Fibroblast of lung (primary cell): ENCODE data around the gene FBXW12.

Source experiments
- EZH2 ChIP-seq: IDR thresholded peaks from 2 replicates; pipeline ENCODE4 v1.5.1; 2012; ENCODE audit warnings: low read length, control low read depth, mild to moderate bottlenecking; ENCODE audit errors: missing control alignments
- TF ChIP-seq, protein P1 (sequence below), 2 donors: IDR thresholded peaks in 1 of 2; conservative IDR thresholded peaks in 1 of 2; 1 replicate in 1 of 2; 2 replicates in 1 of 2; pipeline ENCODE4 v1.5.1; 2011 to 2012; ENCODE audit warnings: low read length in 2 of 2, control low read depth in 1 of 2, inconsistent platforms in 1 of 2, low read depth in 1 of 2, mild to moderate bottlenecking in 1 of 2

DNA sequence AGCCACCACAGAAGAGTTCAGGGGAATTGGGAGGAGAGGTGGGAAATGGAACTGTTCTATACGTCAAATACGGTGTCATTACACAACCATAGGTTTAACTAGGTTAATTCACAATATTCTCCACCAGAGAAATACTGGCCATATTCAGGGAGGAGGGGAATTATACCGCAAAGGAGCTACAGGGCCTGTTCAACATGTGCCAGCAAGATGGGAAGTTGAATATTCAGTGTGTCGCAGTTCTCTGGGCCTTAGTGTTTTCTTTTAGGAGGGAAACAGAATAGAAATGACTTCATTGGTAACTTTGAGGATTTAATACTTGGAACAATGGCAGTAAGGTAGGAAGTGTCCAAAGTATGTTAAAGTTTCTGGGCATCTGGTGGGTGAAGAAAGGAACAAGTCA lies 18.0 kb upstream of the FBXW12 start:
- TF ChIP-seq, protein P1, sequence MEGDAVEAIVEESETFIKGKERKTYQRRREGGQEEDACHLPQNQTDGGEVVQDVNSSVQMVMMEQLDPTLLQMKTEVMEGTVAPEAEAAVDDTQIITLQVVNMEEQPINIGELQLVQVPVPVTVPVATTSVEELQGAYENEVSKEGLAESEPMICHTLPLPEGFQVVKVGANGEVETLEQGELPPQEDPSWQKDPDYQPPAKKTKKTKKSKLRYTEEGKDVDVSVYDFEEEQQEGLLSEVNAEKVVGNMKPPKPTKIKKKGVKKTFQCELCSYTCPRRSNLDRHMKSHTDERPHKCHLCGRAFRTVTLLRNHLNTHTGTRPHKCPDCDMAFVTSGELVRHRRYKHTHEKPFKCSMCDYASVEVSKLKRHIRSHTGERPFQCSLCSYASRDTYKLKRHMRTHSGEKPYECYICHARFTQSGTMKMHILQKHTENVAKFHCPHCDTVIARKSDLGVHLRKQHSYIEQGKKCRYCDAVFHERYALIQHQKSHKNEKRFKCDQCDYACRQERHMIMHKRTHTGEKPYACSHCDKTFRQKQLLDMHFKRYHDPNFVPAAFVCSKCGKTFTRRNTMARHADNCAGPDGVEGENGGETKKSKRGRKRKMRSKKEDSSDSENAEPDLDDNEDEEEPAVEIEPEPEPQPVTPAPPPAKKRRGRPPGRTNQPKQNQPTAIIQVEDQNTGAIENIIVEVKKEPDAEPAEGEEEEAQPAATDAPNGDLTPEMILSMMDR (conservative IDR thresholded peaks at IDR 0.05 in 1 of 2, IDR thresholded peaks at IDR 0.05 in 1 of 2; ENCODE audit: low read depth in 1 of 2, low read length in 2 of 2): no peak
- TF ChIP-seq EZH2: no peak
